Breast epithelium (tissue), 3 donors: ENCODE data around the gene MINDY4.

ENCODE experiments used
- POLR2A ChIP-seq: fragments of 450-650 bp; IDR thresholded peaks from one replicate; pipeline ENCODE4 v1.6.1; 2016; ENCODE audit warnings: antibody characterized with exemption, mild to moderate bottlenecking, moderate library complexity
- POLR2AphosphoS5 ChIP-seq, 3 donors: sonication (generic); formaldehyde crosslinking; IDR thresholded peaks; one replicate each; pipeline ENCODE4 v1.6.1; 2017; ENCODE audit warnings: antibody characterized with exemption in 3 of 3
- TF ChIP-seq, protein P1 (sequence below), 3 donors: fragments of 450-650 bp; IDR thresholded peaks; one replicate each; pipeline ENCODE4 v1.5.1; 2016 to 2017; ENCODE audit warnings: antibody characterized with exemption in 3 of 3, mild to moderate bottlenecking in 3 of 3, moderate library complexity in 3 of 3

- TF ChIP-seq, protein P1, sequence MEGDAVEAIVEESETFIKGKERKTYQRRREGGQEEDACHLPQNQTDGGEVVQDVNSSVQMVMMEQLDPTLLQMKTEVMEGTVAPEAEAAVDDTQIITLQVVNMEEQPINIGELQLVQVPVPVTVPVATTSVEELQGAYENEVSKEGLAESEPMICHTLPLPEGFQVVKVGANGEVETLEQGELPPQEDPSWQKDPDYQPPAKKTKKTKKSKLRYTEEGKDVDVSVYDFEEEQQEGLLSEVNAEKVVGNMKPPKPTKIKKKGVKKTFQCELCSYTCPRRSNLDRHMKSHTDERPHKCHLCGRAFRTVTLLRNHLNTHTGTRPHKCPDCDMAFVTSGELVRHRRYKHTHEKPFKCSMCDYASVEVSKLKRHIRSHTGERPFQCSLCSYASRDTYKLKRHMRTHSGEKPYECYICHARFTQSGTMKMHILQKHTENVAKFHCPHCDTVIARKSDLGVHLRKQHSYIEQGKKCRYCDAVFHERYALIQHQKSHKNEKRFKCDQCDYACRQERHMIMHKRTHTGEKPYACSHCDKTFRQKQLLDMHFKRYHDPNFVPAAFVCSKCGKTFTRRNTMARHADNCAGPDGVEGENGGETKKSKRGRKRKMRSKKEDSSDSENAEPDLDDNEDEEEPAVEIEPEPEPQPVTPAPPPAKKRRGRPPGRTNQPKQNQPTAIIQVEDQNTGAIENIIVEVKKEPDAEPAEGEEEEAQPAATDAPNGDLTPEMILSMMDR (IDR thresholded peaks at IDR 0.05): no peak
- TF ChIP-seq POLR2A (no peak), POLR2AphosphoS5 (IDR thresholded peaks at IDR 0.05) (no peak)
Measured at GRCh38 chr7:30728591-30729100, 42.6 kb upstream of the MINDY4 start.
